Suprapubic skin (tissue), 3 donors: ENCODE measurements around the gene COL20A1.

Source experiments
- POLR2AphosphoS5 ChIP-seq, 3 donors: sonication (generic); formaldehyde crosslinking; IDR thresholded peaks; one replicate each; pipeline ENCODE4 v1.6.1; 2017; ENCODE audit warnings: antibody characterized with exemption in 3 of 3
- TF ChIP-seq, protein P1 (sequence below), 2 donors: fragments of 200-600 bp in 1 of 2; fragments of 450-650 bp in 1 of 2; sonication (generic) in 1 of 2; IDR thresholded peaks; one replicate each; pipeline ENCODE4 v1.5.1; 2016 to 2019; ENCODE audit warnings: antibody characterized with exemption in 2 of 2, mild to moderate bottlenecking in 1 of 2, moderate library complexity in 1 of 2

DNA sequence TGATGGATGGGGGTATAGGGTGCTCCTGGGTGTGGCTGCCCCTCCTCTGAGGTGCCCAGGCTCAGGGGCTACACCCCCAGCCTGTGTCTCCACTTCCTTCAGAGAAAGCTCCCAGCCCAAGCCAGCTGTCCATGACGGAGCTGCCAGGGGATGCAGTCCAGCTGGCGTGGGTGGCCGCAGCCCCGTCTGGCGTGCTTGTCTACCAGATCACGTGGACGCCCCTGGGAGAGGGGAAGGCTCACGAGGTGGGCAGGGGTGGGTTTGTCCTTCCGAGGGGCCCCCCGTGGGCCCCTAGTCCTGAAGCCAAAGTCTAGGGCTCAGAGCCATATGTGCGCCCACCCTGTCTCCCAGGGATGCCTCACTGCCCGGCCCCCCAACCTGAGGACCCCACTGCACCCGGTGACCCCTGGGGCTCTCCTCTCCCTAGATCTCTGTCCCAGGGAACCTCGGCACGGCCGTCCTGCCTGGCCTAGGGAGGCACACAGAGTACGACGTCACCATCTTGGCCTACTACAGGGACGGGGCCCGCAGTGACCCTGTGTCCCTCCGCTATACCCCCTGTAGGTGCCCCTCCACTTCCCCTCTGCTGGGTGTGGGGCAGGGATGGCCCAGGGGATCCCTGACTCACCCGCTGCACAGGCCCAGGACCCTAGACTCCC is 19.8 kb downstream of the COL20A1 start:
- TF ChIP-seq POLR2AphosphoS5 (IDR thresholded peaks at IDR 0.05), result no peak
- TF ChIP-seq, protein P1, sequence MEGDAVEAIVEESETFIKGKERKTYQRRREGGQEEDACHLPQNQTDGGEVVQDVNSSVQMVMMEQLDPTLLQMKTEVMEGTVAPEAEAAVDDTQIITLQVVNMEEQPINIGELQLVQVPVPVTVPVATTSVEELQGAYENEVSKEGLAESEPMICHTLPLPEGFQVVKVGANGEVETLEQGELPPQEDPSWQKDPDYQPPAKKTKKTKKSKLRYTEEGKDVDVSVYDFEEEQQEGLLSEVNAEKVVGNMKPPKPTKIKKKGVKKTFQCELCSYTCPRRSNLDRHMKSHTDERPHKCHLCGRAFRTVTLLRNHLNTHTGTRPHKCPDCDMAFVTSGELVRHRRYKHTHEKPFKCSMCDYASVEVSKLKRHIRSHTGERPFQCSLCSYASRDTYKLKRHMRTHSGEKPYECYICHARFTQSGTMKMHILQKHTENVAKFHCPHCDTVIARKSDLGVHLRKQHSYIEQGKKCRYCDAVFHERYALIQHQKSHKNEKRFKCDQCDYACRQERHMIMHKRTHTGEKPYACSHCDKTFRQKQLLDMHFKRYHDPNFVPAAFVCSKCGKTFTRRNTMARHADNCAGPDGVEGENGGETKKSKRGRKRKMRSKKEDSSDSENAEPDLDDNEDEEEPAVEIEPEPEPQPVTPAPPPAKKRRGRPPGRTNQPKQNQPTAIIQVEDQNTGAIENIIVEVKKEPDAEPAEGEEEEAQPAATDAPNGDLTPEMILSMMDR (IDR thresholded peaks at IDR 0.05), result no peak
